Gastroesophageal sphincter (tissue), 4 donors: Measurements from ENCODE around the gene DEDD2. TPM values are rescaled to one million over a fixed set of nuclear protein-coding genes. Genes with fewer than 3 reads are reported as not detected.

Experiments used
- ATAC-seq: fragments of 150-250 bp; one replicate; pipeline ENCODE4 v1.9.1; 2016; ENCODE audit warnings: mild to moderate bottlenecking, moderate library complexity
- H3K27ac ChIP-seq, 4 donors: fragments of 200-600 bp; sonication (generic) in 3 of 4; 1 replicate in 3 of 4; 2 replicates in 1 of 4; pipeline ENCODE4 v1.5.1; 2016 to 2019
- H3K27me3 ChIP-seq: fragments of 200-600 bp; sonication (generic); one replicate; pipeline ENCODE4 v1.5.1; 2019
- H3K36me3 ChIP-seq, 2 donors: fragments of 200-600 bp; sonication (generic); one replicate each; pipeline ENCODE4 v1.5.1; 2019; ENCODE audit warnings: control low read depth in 1 of 2
- H3K4me1 ChIP-seq, 3 donors: fragments of 200-600 bp; sonication (generic); 1 replicate in 2 of 3; 2 replicates in 1 of 3; pipeline ENCODE4 v1.5.1; 2016 to 2019; ENCODE audit warnings: control low read depth in 2 of 3
- H3K4me3 ChIP-seq, 2 donors: fragments of 200-600 bp; sonication (generic); one replicate each; pipeline ENCODE4 v1.5.1; 2019; ENCODE audit warnings: mild to moderate bottlenecking in 1 of 2, moderate library complexity in 1 of 2
- H3K9me3 ChIP-seq, 3 donors: fragments of 200-600 bp; sonication (generic); one replicate each; pipeline ENCODE4 v1.5.1; 2017 to 2019; ENCODE audit warnings: control low read depth in 2 of 3
- CTCF ChIP-seq, 4 experiments: fragments of 200-600 bp in 2 of 4; fragments of 450-650 bp in 2 of 4; sonication (generic) in 1 of 4; IDR thresholded peaks; one replicate each; pipeline ENCODE4 v1.5.1; 2017 to 2019; ENCODE audit warnings: antibody characterized with exemption in 4 of 4, mild to moderate bottlenecking in 2 of 4, moderate library complexity in 2 of 4
- EP300 ChIP-seq: sonication (generic); formaldehyde crosslinking; IDR thresholded peaks from one replicate; pipeline ENCODE4 v1.6.1; 2017; ENCODE audit warnings: antibody characterized with exemption, mild to moderate bottlenecking
- POLR2A ChIP-seq, 2 donors: fragments of 450-650 bp; IDR thresholded peaks; one replicate each; pipeline ENCODE4 v1.6.1; 2017; ENCODE audit warnings: antibody characterized with exemption in 2 of 2, mild to moderate bottlenecking in 2 of 2, moderate library complexity in 1 of 2
- POLR2AphosphoS5 ChIP-seq: sonication (generic); formaldehyde crosslinking; IDR thresholded peaks from one replicate; pipeline ENCODE4 v1.6.1; 2017; ENCODE audit warnings: antibody characterized with exemption
- WGBS, 2 donors: methylation state at CpG; one replicate each; pipeline ENCODE4 v1.1.5; 2018; ENCODE audit warnings: low coverage in 1 of 2; 5-methylcytosine and 5-hydroxymethylcytosine counted together
- total RNA-seq, 4 donors: library from RNA; depleted of rRNA; stranded (reverse); fragments of >200 nt; gene quantifications; one replicate each; pipeline ENCODE4 v1.1.0, GENCODE V29; 2016

The DEDD2 gene
- total RNA-seq, 4 donors from 2014 or later = 31.1 to 39.3 (median 33.4) TPM

- Histone ChIP-seq H3K9me3 (no peaks in the 10 kb centered on the region), H3K4me1 (peaks cover 0 to 31% (median 4%) of the 10 kb centered on the region in 3 donors), H3K27ac (no peak overlapping the region), H3K36me3 (peaks cover 0 to 96% of the 10 kb centered on the region in 2 donors), H3K27me3 (no peaks in the 10 kb centered on the region), H3K4me3 (no peak overlapping the region)
- WGBS, 2 donors = no CpG with 5 or more reads among the region's 11 CpGs
- TF ChIP-seq POLR2A (IDR thresholded peaks at IDR 0.05) (no peak), CTCF (IDR thresholded peaks at IDR 0.05) (no peak), EP300 (no peak), POLR2AphosphoS5 (no peak)
- ATAC-seq = no peak
These were observed 16.9 kb upstream of the DEDD2 start for GRCh38 chr19:42234364-42234763.

- Histone ChIP-seq H3K4me1 (peaks cover 0 to 26% (median 3%) of the 10 kb centered on the region in 3 donors), H3K9me3 (no peaks in the 10 kb centered on the region), H3K27me3 (no peaks in the 10 kb centered on the region), H3K27ac (no peak overlapping the region), H3K36me3 (peaks cover 0 to 96% of the 10 kb centered on the region in 2 donors), H3K4me3 (no peak overlapping the region)
- ATAC-seq = no peak
- TF ChIP-seq POLR2A (IDR thresholded peaks at IDR 0.05) = no peak
- TF ChIP-seq EP300 = no peak
- TF ChIP-seq CTCF (IDR thresholded peaks at IDR 0.05) = no peak
- TF ChIP-seq POLR2AphosphoS5 = no peak
- WGBS, 2 donors = 76 to 100% methylated on average over 1 to 3 of the region's 6 CpGs
These were observed 16.3 kb upstream of the DEDD2 start for GRCh38 chr19:42233678-42234292.

- Histone ChIP-seq H3K27ac (no peak overlapping the region), H3K27me3 (no peaks in the 10 kb centered on the region), H3K36me3 (peaks cover 0 to 100% of the 10 kb centered on the region in 2 donors), H3K9me3 (no peaks in the 10 kb centered on the region), H3K4me3 (no peak overlapping the region), H3K4me1 (peaks cover 0 to 24% (median 3%) of the 10 kb centered on the region in 3 donors)
- TF ChIP-seq POLR2AphosphoS5 = no peak
- no peak for TF ChIP-seq POLR2A (IDR thresholded peaks at IDR 0.05)
- TF ChIP-seq CTCF (IDR thresholded peaks at IDR 0.05) = no peak
- no peak for TF ChIP-seq EP300
- 80% methylated on average over 1 of the region's 7 CpGs; no CpG with 5 or more reads in 1 of the 2 donors for WGBS, 2 donors
- ATAC-seq = no peak
These were observed 15.6 kb upstream of the DEDD2 start for GRCh38 chr19:42233106-42233505.

- Histone ChIP-seq H3K27ac (no peak overlapping the region), H3K36me3 (peaks cover 0 to 100% of the 10 kb centered on the region in 2 donors)
- WGBS, 2 donors = 86 to 100% methylated on average over 1 of the region's 10 CpGs
These were observed 15.0 kb upstream of the DEDD2 start for GRCh38 chr19:42232435-42232834.

More at GRCh38 chr19:42232435-42232834, 15.0 kb upstream of the DEDD2 start:
- H3K9me3 ChIP-seq = no peaks in the 10 kb centered on the region
- ATAC-seq = no peak
- no peaks in the 10 kb centered on the region for H3K27me3 ChIP-seq
- H3K4me1 ChIP-seq = peaks cover 0 to 24% (median 3%) of the 10 kb centered on the region in 3 donors
- H3K4me3 ChIP-seq = no peak overlapping the region
- TF ChIP-seq EP300 (no peak), POLR2AphosphoS5 (no peak), CTCF (IDR thresholded peaks at IDR 0.05) (no peak), POLR2A (IDR thresholded peaks at IDR 0.05) (no peak)
